Mesendoderm (in vitro differentiated cells): ENCODE measurements around the gene FCMR.

ENCODE experiments used
- DNase-seq: peaks from one replicate; pipeline ENCODE4 v3.0.0; 2013
- H2AK5ac ChIP-seq: 2 replicates; pipeline ENCODE4 v1.6.1; 2013; ENCODE audit warnings: low read length, inconsistent platforms
- H2BK120ac ChIP-seq: 2 replicates; pipeline ENCODE4 v1.6.1; 2013; ENCODE audit warnings: low read depth, mild to moderate bottlenecking, low read length, moderate library complexity, mixed read lengths
- H2BK15ac ChIP-seq: replicated peaks from 2 replicates; pipeline ENCODE4 v1.6.1; 2013; ENCODE audit warnings: low read depth, mild to moderate bottlenecking, moderate library complexity
- H2BK5ac ChIP-seq: 2 replicates; pipeline ENCODE4 v1.6.1; 2013; ENCODE audit warnings: low read length, inconsistent platforms
- H3K18ac ChIP-seq: 2 replicates; pipeline ENCODE4 v1.6.1; 2013; ENCODE audit warnings: mild to moderate bottlenecking, low read length, mixed read lengths
- H3K23ac ChIP-seq: one replicate; pipeline ENCODE4 v1.6.1; 2013; ENCODE audit warnings: low read length
- H3K27ac ChIP-seq: 2 replicates; pipeline ENCODE4 v1.5.1; 2013; ENCODE audit warnings: low read depth, mild to moderate bottlenecking, inconsistent platforms, low read length, moderate library complexity
- H3K27me3 ChIP-seq: 2 replicates; pipeline ENCODE4 v1.6.1; 2013; ENCODE audit warnings: low read length, control low read depth, mild to moderate bottlenecking, inconsistent platforms; ENCODE audit not compliant: insufficient read depth, poor library complexity
- H3K36me3 ChIP-seq: 2 replicates; pipeline ENCODE4 v1.6.1; 2013; ENCODE audit warnings: low read length, inconsistent platforms; ENCODE audit not compliant: control insufficient read depth, insufficient read depth
- H3K4ac ChIP-seq: one replicate; pipeline ENCODE4 v1.6.1; 2013; ENCODE audit warnings: low read depth, mild to moderate bottlenecking, low read length, moderate library complexity
- H3K4me1 ChIP-seq: 2 replicates; pipeline ENCODE4 v1.6.1; 2013; ENCODE audit warnings: low read depth, low read length, inconsistent platforms; ENCODE audit not compliant: control insufficient read depth
- H3K4me2 ChIP-seq: 2 replicates; pipeline ENCODE4 v1.6.1; 2013; ENCODE audit warnings: low read length
- H3K4me3 ChIP-seq: 2 replicates; pipeline ENCODE4 v1.5.1; 2013; ENCODE audit warnings: mild to moderate bottlenecking, low read length
- H3K56ac ChIP-seq: one replicate; pipeline ENCODE4 v1.6.1; 2013; ENCODE audit warnings: low read length
- H3K79me1 ChIP-seq: 2 replicates; pipeline ENCODE4 v1.6.1; 2013; ENCODE audit warnings: low read length, inconsistent platforms
- H3K79me2 ChIP-seq: 2 replicates; pipeline ENCODE4 v1.6.1; 2013; ENCODE audit warnings: mild to moderate bottlenecking, low read length; ENCODE audit not compliant: control insufficient read depth, insufficient read depth
- H3K9ac ChIP-seq: 2 replicates; pipeline ENCODE4 v1.6.1; 2013; ENCODE audit warnings: low read length, inconsistent platforms
- H4K5ac ChIP-seq: one replicate; pipeline ENCODE4 v1.6.1; 2013; ENCODE audit warnings: low read length
- H4K8ac ChIP-seq: one replicate; pipeline ENCODE4 v1.6.1; 2013; ENCODE audit warnings: low read depth, mild to moderate bottlenecking, control low read depth, low read length, moderate library complexity
- WGBS: extraction: QIAGEN DNeasy Blood & Tissue Kit; methylation state at CpG from one replicate; pipeline ENCODE4 v1.1.7; 2013; ENCODE audit warnings: low lambda C conversion rate, missing lambda C conversion rate; ENCODE audit not compliant: insufficient coverage; ENCODE audit errors: extremely low coverage; 5-methylcytosine and 5-hydroxymethylcytosine counted together

FCMR gene

GRCh38 chr1:206867716-206868115 is 54.0 kb downstream of the FCMR start:
- Histone ChIP-seq H2BK15ac (no peak overlapping the region), H4K8ac (no peak overlapping the region), H2BK5ac (no peak overlapping the region), H3K56ac (no peak overlapping the region), H3K79me2 (no peaks in the 10 kb centered on the region), H2AK5ac (no peak overlapping the region), H3K36me3 (no peaks in the 10 kb centered on the region), H3K4me1 (no peaks in the 10 kb centered on the region), H3K9ac (no peak overlapping the region), H3K79me1 (no peaks in the 10 kb centered on the region), H3K18ac (no peak overlapping the region), H3K27me3 (no peaks in the 10 kb centered on the region), H3K4me2 (no peak overlapping the region), H4K5ac (no peak overlapping the region), H3K23ac (no peak overlapping the region), H3K27ac (no peak overlapping the region), H3K4ac (no peak overlapping the region), H3K4me3 (no peak overlapping the region), H2BK120ac (no peak overlapping the region)
- DNase-seq = no peak

GRCh38 chr1:206867239-206867638 is 54.5 kb downstream of the FCMR start:
- Histone ChIP-seq H2AK5ac (no peak overlapping the region), H2BK15ac (no peak overlapping the region), H4K5ac (no peak overlapping the region), H2BK5ac (no peak overlapping the region), H3K4me3 (no peak overlapping the region), H2BK120ac (no peak overlapping the region), H3K23ac (no peak overlapping the region), H3K27ac (no peak overlapping the region), H3K4ac (no peak overlapping the region), H3K79me1 (no peaks in the 10 kb centered on the region), H3K4me2 (no peak overlapping the region), H3K56ac (no peak overlapping the region), H3K18ac (no peak overlapping the region), H3K36me3 (no peaks in the 10 kb centered on the region), H4K8ac (no peak overlapping the region), H3K27me3 (no peaks in the 10 kb centered on the region), H3K9ac (no peak overlapping the region), H3K79me2 (no peaks in the 10 kb centered on the region), H3K4me1 (no peaks in the 10 kb centered on the region)
- DNase-seq = no peak
- no CpG with 5 or more reads among the region's 1 CpG for WGBS

DNA sequence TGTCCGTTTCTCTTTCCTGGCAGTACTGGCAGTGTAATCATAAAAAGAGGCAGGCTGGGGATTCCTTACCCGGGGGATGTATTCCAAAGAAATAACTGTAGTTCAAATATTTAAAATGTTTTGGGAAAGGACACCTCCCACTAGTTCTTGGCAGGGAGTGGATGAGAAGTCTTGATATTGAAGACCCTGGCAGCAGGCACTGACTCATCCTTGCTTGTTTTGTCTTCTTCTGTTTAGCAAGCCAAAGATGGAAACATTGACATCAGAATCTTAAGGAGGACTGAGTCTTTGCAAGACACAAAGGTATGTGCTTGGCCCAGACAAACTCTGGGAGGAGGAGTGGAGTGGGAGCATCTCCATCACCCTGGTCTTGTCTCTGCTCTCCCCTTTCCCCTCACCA is 55.7 kb downstream of the FCMR start:
- H4K5ac ChIP-seq = no peak overlapping the region
- H3K79me2 ChIP-seq = no peaks in the 10 kb centered on the region
- H3K4me1 ChIP-seq = no peaks in the 10 kb centered on the region
- no peak overlapping the region for H3K4me3 ChIP-seq
- H3K4ac ChIP-seq = no peak overlapping the region
- no peak for DNase-seq
- H3K9ac ChIP-seq = no peak overlapping the region
- H3K18ac ChIP-seq = no peak overlapping the region
- H3K4me2 ChIP-seq = no peak overlapping the region
- no peak overlapping the region for H3K56ac ChIP-seq
- no CpG with 5 or more reads among the region's 2 CpGs for WGBS
- no peak overlapping the region for H2BK15ac ChIP-seq
- H2AK5ac ChIP-seq = no peak overlapping the region
- no peaks in the 10 kb centered on the region for H3K79me1 ChIP-seq
- H3K23ac ChIP-seq = no peak overlapping the region
- H3K27me3 ChIP-seq = no peaks in the 10 kb centered on the region
- no peak overlapping the region for H2BK5ac ChIP-seq
- no peaks in the 10 kb centered on the region for H3K36me3 ChIP-seq
- no peak overlapping the region for H3K27ac ChIP-seq
- H4K8ac ChIP-seq = no peak overlapping the region
- H2BK120ac ChIP-seq = no peak overlapping the region

GRCh38 chr1:206864939-206865671 is 56.6 kb downstream of the FCMR start, which contains the start of gene IL20:
TSS of gene IL20 (plus strand) at chr1:206865623. CDS start at chr1:206865853, 230 bp downstream.
- Histone ChIP-seq H3K27ac (no peak within 1 kb of the TSS), H4K5ac (no peak within 1 kb of the TSS), H2BK5ac (no peak within 1 kb of the TSS), H2BK15ac (no peak within 1 kb of the TSS), H3K27me3 (no peaks in the 10 kb centered on the region), H4K8ac (no peak within 1 kb of the TSS), H3K18ac (no peak within 1 kb of the TSS), H3K9ac (no peak within 1 kb of the TSS), H3K56ac (no peak within 1 kb of the TSS), H3K4me1 (no peaks in the 10 kb centered on the region), H3K79me2 (no peaks in the 10 kb centered on the region), H2BK120ac (no peak within 1 kb of the TSS), H2AK5ac (no peak within 1 kb of the TSS), H3K4me2 (no peak within 1 kb of the TSS), H3K4ac (no peak within 1 kb of the TSS), H3K4me3 (no peak within 1 kb of the TSS), H3K36me3 (no peaks in the 10 kb centered on the region), H3K23ac (no peak within 1 kb of the TSS), H3K79me1 (no peaks in the 10 kb centered on the region)
- no CpG with 5 or more reads among the region's 19 CpGs for whole genome bisulfite sequencing
- DNase-seq = peak; percentile 80

- H4K5ac ChIP-seq = no peak overlapping the region
These were observed 58.5 kb downstream of the FCMR start for GRCh38 chr1:206863266-206863665.

DNA sequence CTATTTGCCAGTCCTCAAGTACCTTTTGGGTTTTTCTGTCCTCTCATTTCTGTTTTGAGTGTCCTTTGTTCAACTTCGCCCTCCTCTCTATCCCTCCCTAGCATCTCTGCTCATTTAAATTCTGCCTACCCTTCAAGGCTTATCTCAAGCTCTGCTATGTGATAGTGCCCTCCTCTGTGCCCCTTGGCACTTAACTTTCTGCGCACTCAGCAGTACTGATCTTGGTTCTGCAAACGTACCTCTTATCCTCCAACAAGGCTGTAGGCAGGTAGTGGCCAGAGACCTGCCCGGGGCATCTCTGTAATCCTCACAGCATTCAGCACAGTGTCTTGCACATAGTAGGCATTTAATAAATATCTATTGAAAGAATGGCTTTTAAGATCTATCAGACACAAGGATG is 61.6 kb downstream of the FCMR start:
- Histone ChIP-seq H3K79me2 (no peaks in the 10 kb centered on the region), H3K4me1 (no peaks in the 10 kb centered on the region), H3K79me1 (no peaks in the 10 kb centered on the region), H2BK120ac (no peak overlapping the region), H4K8ac (no peak overlapping the region), H3K18ac (no peak overlapping the region), H3K27ac (no peak overlapping the region), H3K56ac (no peak overlapping the region), H2BK15ac (no peak overlapping the region), H3K23ac (no peak overlapping the region), H2BK5ac (no peak overlapping the region), H3K4ac (no peak overlapping the region), H3K36me3 (no peaks in the 10 kb centered on the region), H3K4me2 (no peak overlapping the region), H2AK5ac (no peak overlapping the region), H3K27me3 (no peaks in the 10 kb centered on the region), H3K4me3 (no peak overlapping the region), H4K5ac (no peak overlapping the region), H3K9ac (no peak overlapping the region)
- no CpG with 5 or more reads among the region's 4 CpGs for WGBS
- no peak for DNase-seq

More at GRCh38 chr1:206863266-206863665, 58.5 kb downstream of the FCMR start:
- H3K56ac ChIP-seq = no peak overlapping the region
- no peak overlapping the region for H3K4me2 ChIP-seq
- WGBS = no CpG with 5 or more reads among the region's 1 CpG
- H3K9ac ChIP-seq = no peak overlapping the region
- no peak overlapping the region for H3K4ac ChIP-seq
- H3K4me1 ChIP-seq = no peaks in the 10 kb centered on the region
- no peak overlapping the region for H3K4me3 ChIP-seq
- H3K27ac ChIP-seq = no peak overlapping the region
- H3K79me2 ChIP-seq = no peaks in the 10 kb centered on the region
- H3K18ac ChIP-seq = no peak overlapping the region
- H2BK15ac ChIP-seq = no peak overlapping the region
- no peak overlapping the region for H2BK120ac ChIP-seq
- no peaks in the 10 kb centered on the region for H3K27me3 ChIP-seq
- H3K23ac ChIP-seq = no peak overlapping the region
- no peaks in the 10 kb centered on the region for H3K79me1 ChIP-seq
- H2AK5ac ChIP-seq = no peak overlapping the region
- no peaks in the 10 kb centered on the region for H3K36me3 ChIP-seq
- peak; percentile 93 for DNase-seq
- no peak overlapping the region for H2BK5ac ChIP-seq
- no peak overlapping the region for H4K8ac ChIP-seq
